Transverse colon (tissue), 4 donors: ENCODE measurements around the gene TNS3.

Source experiments
- EP300 ChIP-seq: sonication (generic); formaldehyde crosslinking; IDR thresholded peaks from one replicate; pipeline ENCODE4 v1.6.1; 2017; ENCODE audit warnings: antibody characterized with exemption, low read depth
- POLR2A ChIP-seq: fragments of 450-650 bp; IDR thresholded peaks from one replicate; pipeline ENCODE4 v1.6.1; 2016; ENCODE audit warnings: antibody characterized with exemption, mild to moderate bottlenecking, moderate library complexity
- POLR2AphosphoS5 ChIP-seq, 3 donors: sonication (generic); formaldehyde crosslinking; IDR thresholded peaks; one replicate each; pipeline ENCODE4 v1.6.1; 2016; ENCODE audit warnings: antibody characterized with exemption in 3 of 3
- TF ChIP-seq, protein P1 (sequence below), 5 experiments: fragments of 200-600 bp in 3 of 5; fragments of 450-650 bp in 2 of 5; sonication (generic) in 3 of 5; IDR thresholded peaks; 1 replicate in 2 of 5; 2 replicates in 3 of 5; pipeline ENCODE4 v1.5.1; 2016 to 2017; ENCODE audit warnings: antibody characterized with exemption in 5 of 5, inconsistent platforms in 3 of 5, mild to moderate bottlenecking in 2 of 5, moderate library complexity in 1 of 5

DNA sequence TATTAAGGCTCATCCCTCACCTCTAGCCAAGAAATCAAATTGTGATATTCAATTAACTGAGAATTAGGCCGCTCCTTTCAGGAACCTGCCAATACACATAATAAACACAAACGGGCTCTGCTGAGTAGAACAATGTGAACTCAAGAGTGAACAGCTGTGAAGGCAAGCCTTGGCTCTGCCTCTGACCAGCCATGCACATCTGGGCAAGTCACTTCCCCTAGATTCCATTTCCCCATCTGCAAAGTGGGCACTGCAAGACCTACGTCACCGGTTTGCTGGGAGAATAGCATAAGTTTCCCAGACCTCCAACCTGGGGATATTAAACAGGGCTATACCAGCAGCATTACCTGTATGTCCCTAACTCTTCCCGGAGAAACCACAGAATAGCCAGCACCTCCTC is 355.2 kb downstream of the TNS3 start:
- TF ChIP-seq POLR2A (no peak), EP300 (no peak), POLR2AphosphoS5 (IDR thresholded peaks at IDR 0.05) (no peak)
- TF ChIP-seq, protein P1, sequence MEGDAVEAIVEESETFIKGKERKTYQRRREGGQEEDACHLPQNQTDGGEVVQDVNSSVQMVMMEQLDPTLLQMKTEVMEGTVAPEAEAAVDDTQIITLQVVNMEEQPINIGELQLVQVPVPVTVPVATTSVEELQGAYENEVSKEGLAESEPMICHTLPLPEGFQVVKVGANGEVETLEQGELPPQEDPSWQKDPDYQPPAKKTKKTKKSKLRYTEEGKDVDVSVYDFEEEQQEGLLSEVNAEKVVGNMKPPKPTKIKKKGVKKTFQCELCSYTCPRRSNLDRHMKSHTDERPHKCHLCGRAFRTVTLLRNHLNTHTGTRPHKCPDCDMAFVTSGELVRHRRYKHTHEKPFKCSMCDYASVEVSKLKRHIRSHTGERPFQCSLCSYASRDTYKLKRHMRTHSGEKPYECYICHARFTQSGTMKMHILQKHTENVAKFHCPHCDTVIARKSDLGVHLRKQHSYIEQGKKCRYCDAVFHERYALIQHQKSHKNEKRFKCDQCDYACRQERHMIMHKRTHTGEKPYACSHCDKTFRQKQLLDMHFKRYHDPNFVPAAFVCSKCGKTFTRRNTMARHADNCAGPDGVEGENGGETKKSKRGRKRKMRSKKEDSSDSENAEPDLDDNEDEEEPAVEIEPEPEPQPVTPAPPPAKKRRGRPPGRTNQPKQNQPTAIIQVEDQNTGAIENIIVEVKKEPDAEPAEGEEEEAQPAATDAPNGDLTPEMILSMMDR (IDR thresholded peaks at IDR 0.05): no peak
